GDM1 (cell line): ENCODE results near the gene WRAP53.

Source experiments
- DNase-seq: peaks from one replicate; lab custom pipeline; 2025; lab: John Stamatoyannopoulos, UW

The WRAP53 gene

GRCh38 chr17:7745748-7746470, 57.6 kb downstream of the WRAP53 start:
- DNase-seq = peak; percentile 11

DNA sequence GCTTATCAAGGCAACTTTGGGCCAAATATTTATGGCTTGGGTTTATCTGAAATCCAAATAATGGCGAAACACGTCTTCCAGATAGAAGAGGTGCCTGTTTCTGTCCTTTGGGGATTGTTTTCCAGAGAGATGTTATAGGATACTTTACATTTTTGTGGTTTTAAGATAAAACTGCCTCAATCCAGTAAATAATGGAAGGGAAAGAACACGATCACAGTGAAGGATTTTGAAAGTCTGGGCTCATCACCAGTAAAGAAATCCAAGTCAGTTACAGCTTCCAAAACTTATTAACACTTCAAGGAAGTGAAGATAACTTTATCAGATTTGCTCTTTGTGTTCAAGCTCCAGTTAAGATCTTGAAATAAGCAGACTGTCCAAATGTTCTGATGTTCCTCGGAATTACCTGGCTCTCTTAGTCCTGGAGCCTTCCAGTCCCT, 59.4 kb downstream of the WRAP53 start:
- no peak for DNase-seq

- no peak for DNase-seq
These were observed 59.9 kb downstream of the WRAP53 start for GRCh38 chr17:7748076-7748775.

GRCh38 chr17:7750321-7750821, 62.1 kb downstream of the WRAP53 start:
- DNase-seq = no peak
